SU-DHL-6 (cell line): Measurements from ENCODE around the gene JAML.

Source experiments
- CTCF ChIP-seq: fragments of 200-600 bp; sonication (generic); IDR thresholded peaks from one replicate; pipeline ENCODE4 v1.5.1; 2017; ENCODE audit warnings: antibody characterized with exemption, mild to moderate bottlenecking, low read length, moderate library complexity; ENCODE audit not compliant: insufficient read depth, poor library complexity, severe bottlenecking
- EZH2phosphoT487 ChIP-seq: fragments of 200-600 bp; sonication (generic), shearing (Covaris generic); conservative IDR thresholded peaks from 2 replicates; pipeline ENCODE4 v1.6.1; 2018; ENCODE audit warnings: mild to moderate bottlenecking, antibody characterized with exemption, low read length, moderate library complexity, mixed read lengths

- TF ChIP-seq EZH2phosphoT487 (no peak), CTCF (no peak)
These were observed 48.1 kb downstream of the JAML start for GRCh38 chr11:118176778-118177134.
